KBM-7 (cell line): ENCODE data around the gene KCNAB1.

ENCODE experiments used
- DNase-seq: peaks from one replicate; pipeline ENCODE4 v3.0.0-alpha.2; 2015
- in situ Hi-C: fragments of 300-500 bp; cut with MboI; formaldehyde crosslinking; loops from 2 replicates; pipeline ENCODE4 v1.14.3; 2020; ENCODE audit warnings: low sequenced_read_pairs, low pct_unique_long_range_greater_than_20kb, mixed read lengths

Gene KCNAB1

DNA sequence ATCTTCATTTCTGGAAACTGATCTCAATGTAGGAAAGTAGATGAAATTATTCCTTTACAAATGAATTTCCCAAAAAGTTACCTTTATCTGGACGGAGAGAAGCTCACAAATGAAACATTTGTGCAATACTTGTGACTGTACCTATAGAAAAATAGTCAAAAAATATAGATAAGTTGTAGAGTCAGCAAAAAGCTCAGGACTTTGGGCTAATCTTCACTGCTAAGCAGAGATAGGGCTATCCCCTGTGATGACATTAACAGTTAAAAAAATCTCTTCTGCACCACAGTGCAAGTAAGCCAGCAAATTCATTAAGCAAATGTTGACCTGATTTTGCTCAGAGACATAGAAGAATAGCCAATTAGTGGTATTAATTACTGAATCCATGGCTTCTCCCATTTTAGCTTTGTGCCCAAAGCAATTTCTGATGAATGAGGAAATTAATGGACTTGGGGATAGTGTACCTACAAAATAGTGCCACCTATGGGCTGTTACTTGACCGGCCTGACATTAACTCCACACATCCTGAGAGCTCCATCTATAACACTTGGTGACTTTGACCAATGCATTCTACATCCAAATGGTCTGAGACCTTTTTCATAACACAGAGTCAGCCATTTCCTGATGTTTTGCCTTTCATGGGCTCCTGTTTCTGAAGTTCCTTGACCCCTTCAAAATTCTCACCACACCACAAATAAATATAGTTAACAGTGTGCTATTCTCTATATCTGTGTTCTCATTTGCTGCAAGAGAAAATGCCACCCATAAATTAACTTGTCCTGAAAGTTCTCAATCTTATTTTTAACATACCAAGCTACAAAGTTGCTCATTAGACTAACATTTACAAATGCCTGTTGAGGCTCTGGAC lies 329.6 kb downstream of the KCNAB1 start:
- peak; percentile 41 for DNase-seq
- in situ Hi-C loops, result no loop called here

DNA sequence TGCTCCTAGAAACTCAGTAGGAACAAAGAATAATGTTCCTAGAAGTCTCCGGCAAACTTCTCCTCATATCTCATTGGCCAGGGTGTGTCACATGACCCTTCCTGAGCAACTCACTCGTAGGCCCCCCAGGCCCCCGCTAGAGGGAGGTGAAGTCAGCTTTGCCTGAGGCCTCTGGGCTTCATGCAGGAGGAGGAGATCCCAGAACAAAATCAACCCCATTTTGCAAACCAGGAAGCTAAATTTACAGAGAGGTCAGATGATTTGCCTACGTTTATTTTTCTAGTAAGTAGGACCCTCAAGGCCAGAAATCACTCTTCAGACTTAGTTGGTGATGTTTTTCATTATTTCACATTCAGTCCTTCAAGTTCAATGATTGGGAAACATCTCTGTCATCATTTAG lies 335.5 kb downstream of the KCNAB1 start:
- no peak for DNase-seq
- in situ Hi-C loops, result no loop called here

DNA sequence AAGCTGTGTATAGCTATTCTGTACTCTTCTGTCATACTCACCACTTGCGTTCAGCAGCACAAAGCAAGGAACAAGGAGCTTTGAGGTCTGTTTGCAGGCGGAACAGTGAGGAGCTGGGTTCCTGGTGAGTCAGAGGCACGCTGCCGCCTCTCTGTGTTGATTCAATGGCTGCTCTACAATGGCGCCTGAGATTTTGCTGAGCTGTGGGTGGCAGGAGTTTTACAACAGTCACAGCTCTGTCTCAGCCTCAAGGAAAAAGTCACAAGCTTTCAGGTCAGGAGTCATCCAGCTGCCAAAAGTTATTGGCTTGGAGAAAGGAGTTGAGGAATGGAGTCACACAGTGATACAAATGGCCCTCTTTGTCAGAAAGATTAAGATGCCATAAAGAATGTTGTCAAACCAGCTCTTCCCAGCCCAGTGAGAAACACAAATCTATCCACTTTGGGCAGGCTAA lies 336.4 kb downstream of the KCNAB1 start:
- in situ Hi-C loops, result no loop called here

GRCh38 chr3:156459434-156459833 lies 339.1 kb downstream of the KCNAB1 start:
- no peak for DNase-seq
- in situ Hi-C loops, result no loop called here

More for the DNA sequence above, 336.4 kb downstream of the KCNAB1 start:
- DNase-seq, result no peak

DNA sequence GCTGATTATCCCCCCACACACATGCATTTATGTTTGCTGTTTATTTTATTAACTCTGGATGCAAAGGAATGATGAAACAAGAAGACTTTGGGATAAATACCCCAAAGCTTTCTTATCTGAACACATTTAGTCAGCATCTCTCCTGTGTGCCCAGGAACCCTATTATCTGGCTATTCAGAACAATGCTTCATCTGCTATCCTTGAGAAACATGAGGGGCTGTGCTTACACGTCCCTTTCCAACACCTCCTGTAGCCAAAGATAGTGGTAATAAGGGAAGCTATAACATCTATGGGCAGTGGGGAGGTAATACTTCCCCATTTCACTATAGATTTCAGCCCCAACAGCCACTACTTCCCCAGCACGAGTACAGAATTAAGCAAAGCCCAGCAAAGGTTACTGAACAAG lies 339.8 kb downstream of the KCNAB1 start:
- peak; percentile 60 for DNase-seq
- in situ Hi-C loops, result no loop called here

- in situ Hi-C loops, result no loop called here
- no peak for DNase-seq
Observed at GRCh38 chr3:156461889-156462288, 341.5 kb downstream of the KCNAB1 start.

- DNase-seq, result no peak
- in situ Hi-C loops, result no loop called here
Observed at GRCh38 chr3:156463123-156463522, 342.7 kb downstream of the KCNAB1 start.

DNA sequence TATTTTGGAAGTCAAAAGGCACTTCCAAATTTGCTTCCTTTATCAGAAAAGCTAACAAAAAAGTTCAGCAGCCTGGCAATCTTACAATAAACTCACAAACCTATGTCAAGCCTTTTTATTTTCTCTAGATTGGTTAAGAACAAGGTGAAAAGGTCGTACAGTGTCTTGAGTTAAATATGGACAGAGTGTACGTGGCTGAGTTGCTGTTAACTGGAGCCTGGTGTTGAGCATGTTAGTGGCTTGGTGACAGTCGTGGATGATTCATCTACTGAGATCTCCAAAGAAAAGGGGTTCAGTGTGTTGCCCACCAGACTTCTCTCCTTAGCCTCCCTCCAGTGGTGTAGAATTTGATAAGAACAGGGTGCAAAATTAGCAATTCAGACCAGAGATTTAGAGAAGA lies 344.8 kb downstream of the KCNAB1 start:
- DNase-seq, result no peak
- in situ Hi-C loops, result no loop called here

DNA sequence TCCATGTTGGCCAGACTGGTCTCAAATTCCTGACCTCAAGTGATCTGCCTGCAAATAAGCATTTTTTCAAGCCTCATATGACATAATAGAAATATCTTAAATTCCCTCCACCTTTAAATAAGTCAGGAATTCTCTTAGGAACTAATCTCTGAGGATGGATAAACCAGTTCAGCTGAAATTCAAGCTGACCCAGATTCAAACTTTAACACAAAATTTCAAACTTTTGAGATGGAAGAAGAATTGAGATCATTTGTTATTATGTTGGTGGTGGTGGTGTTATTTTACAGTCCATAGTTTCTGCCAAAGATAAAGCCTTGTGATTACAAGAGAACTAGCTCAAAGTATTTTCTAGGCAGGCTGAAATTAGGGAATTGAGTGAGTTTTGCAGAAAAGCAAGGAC lies 349.1 kb downstream of the KCNAB1 start:
- in situ Hi-C loops, result no loop called here
- DNase-seq, result no peak

DNA sequence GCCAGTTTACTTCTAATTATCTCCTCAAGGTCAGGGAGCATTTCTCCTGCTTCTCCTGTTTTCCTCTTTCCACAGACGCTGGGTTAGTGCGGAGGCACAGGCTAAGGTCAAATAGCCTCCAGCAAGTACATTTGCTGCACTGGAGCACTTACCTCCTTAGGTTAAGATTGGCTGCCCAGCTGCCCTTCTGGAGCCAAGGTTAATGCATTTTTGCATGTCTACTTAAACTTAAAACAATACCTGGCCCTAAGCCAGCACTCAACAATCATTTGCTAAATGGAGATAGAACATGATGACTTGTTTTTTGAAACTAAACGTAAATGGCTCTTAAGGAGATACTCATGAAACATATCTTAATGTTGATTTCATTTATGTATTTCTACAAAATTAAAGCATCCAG lies 351.1 kb downstream of the KCNAB1 start:
- in situ Hi-C loops, result no loop called here
- DNase-seq, result no peak

DNA sequence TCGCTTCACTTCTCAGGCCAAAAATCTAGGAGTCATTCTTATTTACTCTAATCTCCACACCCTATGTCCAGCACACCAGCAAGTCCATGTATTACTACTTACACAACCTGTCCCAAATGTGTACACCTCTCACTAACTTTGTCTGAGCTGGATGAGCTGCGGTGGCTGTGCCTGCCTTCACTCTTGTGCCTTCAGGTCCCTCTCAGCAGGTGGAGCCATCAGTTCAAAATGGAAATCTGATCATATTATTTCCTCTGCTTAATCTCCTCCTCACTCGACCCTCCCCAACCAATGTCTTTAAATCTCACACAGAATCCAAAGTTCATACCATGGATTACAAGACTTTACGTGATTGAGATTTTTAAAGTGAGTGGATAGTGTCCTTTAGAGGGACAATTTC lies 351.8 kb downstream of the KCNAB1 start:
- DNase-seq, result no peak
- in situ Hi-C loops, result no loop called here

DNA sequence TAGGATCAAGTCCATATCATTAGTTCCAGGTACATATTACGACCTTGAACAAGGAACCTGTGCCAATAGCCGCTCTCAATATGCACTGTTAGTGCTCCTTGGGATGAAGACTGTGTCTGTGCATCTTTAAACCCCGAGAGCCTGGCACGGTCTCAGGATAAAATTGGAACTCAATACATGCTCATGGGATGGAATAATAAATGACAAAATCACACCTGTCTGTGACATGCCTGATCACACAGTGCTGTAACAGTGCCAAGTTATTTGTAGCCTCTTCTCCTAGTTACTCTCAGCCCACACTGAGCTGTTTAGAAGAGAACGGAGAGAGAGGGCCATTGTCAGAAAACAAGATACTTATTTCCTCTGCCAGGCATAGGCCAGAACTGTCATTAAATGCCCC lies 352.3 kb downstream of the KCNAB1 start:
- no peak for DNase-seq
- in situ Hi-C loops, result no loop called here

DNA sequence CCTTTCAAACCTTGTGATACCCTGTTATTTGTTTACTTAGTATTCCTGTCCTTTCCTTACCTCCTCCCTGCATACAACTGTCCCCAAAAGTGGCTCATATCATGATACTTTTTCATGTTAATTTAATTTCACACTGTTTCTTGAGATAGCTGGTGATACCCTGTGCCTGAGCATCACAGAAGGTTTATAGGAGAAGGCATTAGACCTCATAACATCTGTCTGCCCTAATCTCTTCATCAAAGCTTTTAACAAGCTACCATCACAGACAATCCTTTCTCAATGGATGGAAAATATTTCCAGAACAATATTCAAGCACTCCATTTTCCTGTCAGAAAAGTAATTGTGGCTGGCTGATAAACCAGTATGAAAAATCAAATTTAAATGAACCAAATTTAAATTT lies 353.0 kb downstream of the KCNAB1 start:
- no peak for DNase-seq
- in situ Hi-C loops, result no loop called here

DNA sequence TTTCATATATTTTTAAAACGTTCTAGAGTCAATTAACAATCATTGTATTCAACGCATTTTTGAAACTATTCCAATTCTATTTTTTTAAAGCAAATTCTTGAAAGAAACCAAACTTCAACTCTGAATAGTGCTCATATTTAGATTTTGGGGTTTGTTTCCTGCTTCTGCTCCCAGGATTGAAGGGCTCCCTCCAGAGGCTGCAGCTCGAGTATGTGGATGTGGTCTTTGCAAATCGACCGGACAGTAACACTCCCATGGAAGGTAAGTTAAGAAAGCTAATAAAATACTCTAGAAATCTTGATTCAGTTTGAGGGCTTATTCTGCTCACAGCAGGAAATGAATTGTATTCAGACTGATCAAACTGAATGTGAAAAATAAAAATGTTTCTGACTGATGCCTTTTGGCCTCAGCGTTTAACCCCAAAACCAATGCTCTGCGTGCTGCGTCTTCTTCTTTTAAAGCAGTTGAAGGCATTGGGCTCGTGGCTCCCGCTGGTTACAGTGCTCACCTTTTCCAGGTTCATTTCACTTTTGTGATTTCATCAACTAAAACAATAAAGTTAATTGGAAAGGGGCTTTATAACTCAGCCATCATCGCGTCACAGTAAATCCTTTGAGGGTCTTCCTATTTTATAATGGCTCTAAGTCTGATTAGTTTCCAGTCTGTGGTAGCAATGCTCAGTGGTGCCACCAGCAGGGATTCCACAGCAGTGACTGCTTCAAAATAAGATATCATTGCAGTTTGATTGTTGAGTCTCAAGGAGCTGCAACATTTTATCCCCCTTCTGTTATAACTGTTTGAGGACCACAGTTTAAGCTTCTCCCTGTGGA lies 354.4 kb downstream of the KCNAB1 start:
- DNase-seq, result no peak
- in situ Hi-C loops, result no loop called here

DNA sequence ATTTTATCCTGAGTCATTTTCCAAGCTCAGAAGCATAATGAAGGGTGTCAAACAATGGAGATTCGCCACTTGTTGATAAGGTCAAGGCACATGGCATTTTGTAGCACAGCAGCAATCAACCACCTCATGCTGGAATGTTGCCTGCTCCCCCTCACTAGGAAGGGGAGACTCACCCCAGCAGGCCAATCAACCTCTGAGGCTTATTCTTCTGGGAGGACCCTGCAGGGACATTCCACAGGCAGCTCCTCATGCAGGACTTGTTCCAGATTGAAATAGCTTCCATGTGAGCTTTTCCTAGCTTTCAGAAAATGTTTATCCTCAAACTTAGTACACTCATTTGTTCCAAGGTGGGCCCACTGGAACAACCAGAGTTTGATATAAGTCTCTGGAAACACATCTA lies 356.9 kb downstream of the KCNAB1 start:
- in situ Hi-C loops, result no loop called here
- DNase-seq, result no peak

DNA sequence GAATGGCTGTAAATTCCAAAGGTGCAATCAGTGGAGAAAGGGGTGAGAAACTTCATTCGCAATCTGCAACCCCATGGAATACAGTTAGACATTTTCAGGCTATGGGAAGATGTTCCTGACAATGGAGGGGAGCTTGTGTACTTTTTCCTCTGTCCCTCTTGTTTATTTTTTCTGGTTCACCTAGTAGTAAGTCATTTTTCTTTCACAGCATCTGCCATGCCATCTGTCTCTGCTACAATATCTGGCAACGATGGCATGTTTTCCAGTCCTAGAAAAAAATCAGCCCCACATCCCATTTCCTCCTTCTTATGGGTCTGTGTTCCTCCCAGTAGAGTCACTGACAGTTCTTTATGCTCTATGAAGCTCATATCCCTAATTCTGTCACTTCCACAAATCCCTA lies 358.5 kb downstream of the KCNAB1 start:
- no peak for DNase-seq
- in situ Hi-C loops, result no loop called here

- DNase-seq, result no peak
- in situ Hi-C loops, result no loop called here
Observed at GRCh38 chr3:156479604-156480003, 359.2 kb downstream of the KCNAB1 start.

GRCh38 chr3:156480949-156481348 lies 360.6 kb downstream of the KCNAB1 start:
- DNase-seq, result no peak
- in situ Hi-C loops, result no loop called here

- DNase-seq, result no peak
- in situ Hi-C loops, result no loop called here
Observed at GRCh38 chr3:156483002-156483401, 362.6 kb downstream of the KCNAB1 start.

DNA sequence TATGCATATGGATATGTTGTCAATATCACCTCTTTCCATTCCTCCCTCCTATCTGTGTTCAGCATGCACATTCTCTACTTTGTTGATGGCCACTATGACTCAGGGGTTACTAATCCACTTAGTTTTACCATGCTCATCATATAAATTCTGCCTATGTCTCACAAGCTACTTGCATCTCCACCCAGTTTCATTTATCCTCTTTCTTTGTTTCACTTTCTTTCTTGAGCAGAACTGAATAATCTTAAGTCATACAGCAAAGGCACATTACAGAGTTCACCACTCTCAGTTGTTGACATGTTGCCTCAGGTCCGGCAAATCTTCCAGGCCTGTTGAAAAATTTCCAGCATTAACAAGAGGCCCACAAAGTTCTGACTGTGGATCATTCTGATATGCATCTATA lies 363.0 kb downstream of the KCNAB1 start:
- in situ Hi-C loops, result no loop called here
- DNase-seq, result no peak
